Gastroesophageal sphincter (tissue), 3 donors: Measurements from ENCODE around the gene ESAM.

Experiments
- CTCF ChIP-seq, 4 experiments: fragments of 200-600 bp in 2 of 4; fragments of 450-650 bp in 2 of 4; sonication (generic) in 1 of 4; IDR thresholded peaks; one replicate each; pipeline ENCODE4 v1.5.1; 2017 to 2019; ENCODE audit warnings: antibody characterized with exemption in 4 of 4, mild to moderate bottlenecking in 2 of 4, moderate library complexity in 2 of 4
- POLR2A ChIP-seq, 2 donors: fragments of 450-650 bp; IDR thresholded peaks; one replicate each; pipeline ENCODE4 v1.6.1; 2017; ENCODE audit warnings: antibody characterized with exemption in 2 of 2, mild to moderate bottlenecking in 2 of 2, moderate library complexity in 1 of 2

GRCh38 chr11:124783002-124783401 is 20.9 kb upstream of the ESAM start:
- TF ChIP-seq CTCF (IDR thresholded peaks at IDR 0.05) (no peak), POLR2A (IDR thresholded peaks at IDR 0.05) (no peak)
